ENCODE results near the gene TMEM150B.
A peak's percentile ranks its signal among the peaks of the same experiment; 100 is the strongest.
"Not testable (repeated sequence)": the region's sequence is repeated elsewhere in the genome, so short reads cannot be mapped to it uniquely, and the experiment has no call there.

TMEM150B gene

DNA sequence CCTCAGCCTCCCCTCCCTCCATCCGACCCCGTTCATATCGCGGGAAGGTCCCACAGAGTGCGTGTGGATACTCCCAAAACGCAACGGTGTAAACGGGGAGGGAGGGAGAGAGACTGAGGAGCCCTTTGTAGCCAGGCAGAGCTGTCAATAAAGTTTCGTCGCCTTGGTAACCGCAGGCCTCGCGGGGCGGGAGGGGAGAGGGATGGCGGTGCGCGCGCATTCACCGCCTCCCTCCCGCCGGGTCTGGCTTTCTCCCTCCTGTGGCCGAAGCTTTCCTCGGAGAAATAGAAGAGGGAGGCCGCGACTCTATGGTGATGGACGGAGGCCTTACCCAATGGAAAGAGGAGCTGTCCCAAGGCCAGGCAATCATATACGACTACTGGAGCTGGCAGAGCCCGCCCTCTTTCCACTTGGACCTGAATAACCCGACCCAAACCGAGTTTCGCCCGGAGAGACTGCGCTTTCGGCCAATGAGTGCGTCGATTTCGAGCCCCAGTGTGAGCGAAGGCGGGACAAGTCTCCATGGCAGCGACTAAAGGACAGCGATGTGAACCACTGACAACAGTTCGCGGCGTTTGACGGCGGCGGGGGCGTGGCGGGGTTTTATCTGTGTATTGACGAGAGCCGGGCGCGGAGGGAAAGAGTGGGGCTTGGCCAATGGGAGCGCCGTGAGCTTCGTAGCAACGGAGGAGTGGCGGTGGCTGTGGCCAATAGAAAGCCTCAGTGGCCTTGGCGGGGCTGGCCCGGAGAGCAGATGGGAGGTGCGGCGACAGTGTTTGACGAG is 14.2 kb upstream of the TMEM150B start, which contains the start of gene KMT5C:
Gene KMT5C, plus strand, starts transcription at position 772 of the 784 bp plus-strand sequence. CDS start 2,061 bp downstream, outside the sequence.
- peak; percentile 100 for DNase-seq (ENCODE audit: low read depth)

DNA sequence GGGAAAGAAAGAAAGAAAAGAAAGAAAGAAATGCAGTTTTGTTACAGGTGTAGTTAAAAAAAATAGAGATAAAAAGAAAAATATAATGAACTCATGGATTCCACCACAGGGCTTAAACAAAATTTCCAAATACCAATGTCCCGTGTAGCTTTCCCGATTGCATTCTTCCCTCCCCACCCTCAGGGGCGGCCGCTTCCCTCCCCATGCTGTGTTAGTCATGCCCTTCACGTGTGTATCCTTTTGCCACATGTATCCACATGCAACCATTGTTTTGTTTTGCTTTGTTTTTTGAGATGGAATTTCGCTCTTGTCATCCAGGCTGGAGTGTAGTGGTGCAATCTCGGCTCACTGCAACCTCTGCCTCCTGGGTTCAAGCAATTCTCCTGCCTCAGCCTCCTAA is 11.0 kb upstream of the TMEM150B start:
- DNase-seq (ENCODE audit: low read depth): no peak

DNA sequence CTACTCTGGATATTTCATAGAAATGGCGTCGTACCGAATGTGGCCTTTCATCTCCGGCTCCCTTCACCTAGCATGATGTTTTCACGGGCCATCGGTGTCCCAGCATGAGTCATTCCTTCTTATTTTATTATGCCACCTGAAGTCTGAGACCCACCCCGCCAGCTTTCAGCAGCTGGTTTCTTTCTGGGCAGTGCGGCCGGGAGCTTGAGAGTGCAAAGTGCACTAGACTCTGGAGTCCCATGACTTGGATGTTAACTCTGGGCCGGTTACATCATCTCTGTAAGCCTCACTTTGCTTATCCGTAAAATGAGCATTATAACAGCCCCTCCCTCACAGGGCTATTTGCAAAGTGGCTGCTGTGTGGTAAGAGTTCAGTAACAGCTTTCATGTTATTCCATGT is 8.7 kb upstream of the TMEM150B start:
- DNase-seq (ENCODE audit: low read depth): no peak

DNA sequence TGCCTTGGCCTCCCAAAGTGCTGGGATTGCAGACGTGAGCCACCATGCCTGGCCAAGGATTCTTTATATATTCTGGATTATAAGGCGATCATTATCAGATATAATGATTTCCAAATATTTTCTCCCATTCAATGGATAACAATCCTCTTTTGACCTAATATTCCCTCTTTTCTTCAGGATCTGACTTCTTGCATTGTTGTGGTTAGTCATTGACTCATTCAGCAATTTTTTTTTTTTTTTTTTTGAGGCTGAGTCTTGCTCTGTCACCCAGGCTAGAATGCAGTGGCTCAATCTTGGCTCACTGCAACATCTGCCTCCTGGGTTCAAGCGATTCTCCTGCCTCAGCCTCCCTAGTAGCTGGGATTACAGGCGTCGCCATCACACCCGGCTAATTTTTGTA is 4.7 kb upstream of the TMEM150B start:
- DNase-seq (ENCODE audit: low read depth): not testable (repeated sequence)

DNA sequence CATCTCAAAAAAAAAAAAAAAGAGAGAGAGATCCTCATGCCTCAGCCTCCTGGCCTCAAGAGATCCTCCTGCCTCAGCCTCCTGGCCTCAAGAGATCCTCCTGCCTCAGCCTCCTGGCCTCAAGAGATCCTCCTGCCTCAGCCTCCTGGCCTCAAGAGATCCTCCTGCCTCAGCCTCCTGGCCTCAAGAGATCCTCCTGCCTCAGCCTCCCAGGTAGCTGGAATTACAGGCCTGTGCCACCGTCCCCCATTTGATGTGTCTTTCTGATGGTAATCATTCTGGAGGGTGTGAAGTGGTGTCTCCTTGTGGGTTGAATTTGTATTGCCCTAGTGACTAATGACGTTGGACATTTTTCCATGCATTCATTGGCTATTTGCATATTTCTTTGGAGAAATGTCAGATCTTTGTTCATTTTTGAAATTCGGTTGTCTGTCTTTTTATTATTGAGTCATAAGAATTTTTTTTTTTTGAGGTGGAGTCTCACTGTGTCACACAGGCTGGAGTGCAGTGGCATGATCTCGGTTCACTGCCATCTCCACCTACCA is 3.7 kb upstream of the TMEM150B start:
- DNase-seq (ENCODE audit: low read depth): not testable (repeated sequence)

DNA sequence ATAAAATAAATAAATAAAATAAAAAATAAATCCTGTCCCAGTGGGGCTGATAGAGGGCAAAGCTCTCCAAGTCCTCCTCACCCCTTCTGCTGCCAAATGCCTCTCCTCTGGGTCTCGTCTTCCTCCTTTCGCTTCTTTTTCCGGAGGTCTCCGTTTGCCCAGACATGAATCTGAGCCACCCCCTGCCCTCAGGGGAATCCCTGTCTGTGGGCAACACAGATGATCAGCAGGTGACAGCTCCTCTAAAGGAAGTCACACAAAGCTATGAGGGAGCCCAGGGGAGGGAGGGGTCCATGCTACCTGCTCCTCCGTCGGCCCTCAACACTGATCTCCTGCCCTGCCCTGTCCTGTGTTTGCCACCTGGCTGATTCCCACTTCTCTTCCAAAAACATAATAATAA is 479 bp downstream of the TMEM150B start:
- no peak for DNase-seq (ENCODE audit: low read depth)

DNA sequence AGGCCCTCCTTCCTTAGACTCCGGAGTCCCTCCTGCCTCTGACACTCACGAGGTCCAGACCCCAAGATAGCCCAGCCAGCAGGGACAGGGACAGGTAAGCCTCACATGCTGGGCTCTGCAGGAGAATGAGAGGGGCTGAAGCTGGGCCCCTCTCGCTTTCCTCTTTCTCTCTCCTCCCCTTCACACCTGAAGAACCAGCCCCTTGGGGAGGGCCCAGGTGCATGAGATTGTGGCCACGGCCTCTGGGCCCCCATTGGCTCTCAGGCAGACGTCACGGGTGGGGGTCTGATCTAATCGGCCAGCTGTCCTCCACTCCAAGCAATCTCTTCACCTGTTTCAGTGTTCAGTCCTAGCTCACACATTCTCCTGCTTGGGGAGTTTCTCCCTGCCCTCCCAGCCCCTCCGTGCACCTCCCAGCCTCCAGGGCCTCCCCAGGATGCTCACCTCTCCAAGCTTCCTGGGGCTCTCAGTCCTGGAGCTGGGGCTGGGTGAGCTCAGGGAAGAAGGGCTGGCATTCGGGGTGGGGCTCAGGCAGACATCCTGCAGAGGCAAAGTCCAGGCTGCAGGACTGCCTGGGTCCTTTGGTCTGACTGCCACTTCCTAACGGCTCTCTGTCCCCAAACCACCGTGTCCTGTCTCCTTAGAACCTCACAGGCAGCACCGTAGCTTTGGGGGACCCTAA is 2.8 kb downstream of the TMEM150B start:
- no peak for DNase-seq (ENCODE audit: low read depth)

DNA sequence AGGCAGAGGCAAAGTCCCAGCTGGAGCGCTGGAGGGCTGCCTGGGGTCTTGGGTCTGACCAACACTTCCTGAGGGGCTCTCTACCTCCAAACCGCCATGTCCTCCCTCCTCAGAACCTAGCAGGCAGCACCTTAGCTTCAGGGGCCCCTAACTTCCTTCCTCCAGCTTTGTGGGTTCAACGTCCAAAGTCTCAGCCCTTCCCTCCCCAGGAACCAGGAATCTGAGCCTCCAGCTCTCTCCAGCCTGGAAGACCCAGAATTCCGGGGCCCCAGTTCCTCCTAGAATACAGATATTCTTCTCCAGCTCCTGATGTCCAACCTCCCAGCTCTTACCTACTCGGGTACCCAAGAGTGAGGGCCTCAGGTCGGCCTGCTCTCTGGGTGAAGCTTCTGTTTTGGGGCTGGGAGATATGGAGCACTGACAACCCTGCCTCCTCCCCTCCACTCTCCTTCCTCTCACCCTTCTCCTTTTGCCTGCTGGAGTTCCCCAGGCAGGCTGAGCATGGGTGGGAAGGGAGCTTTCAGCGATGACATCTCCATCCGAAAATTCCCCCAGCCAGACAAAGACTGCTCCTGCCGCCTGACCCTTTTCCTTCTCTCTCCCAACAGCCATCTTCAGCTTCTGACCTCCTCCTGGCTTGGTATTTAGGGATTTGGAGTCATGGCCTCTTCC is 3.5 kb downstream of the TMEM150B start:
- no peak for DNase-seq (ENCODE audit: low read depth)

DNA sequence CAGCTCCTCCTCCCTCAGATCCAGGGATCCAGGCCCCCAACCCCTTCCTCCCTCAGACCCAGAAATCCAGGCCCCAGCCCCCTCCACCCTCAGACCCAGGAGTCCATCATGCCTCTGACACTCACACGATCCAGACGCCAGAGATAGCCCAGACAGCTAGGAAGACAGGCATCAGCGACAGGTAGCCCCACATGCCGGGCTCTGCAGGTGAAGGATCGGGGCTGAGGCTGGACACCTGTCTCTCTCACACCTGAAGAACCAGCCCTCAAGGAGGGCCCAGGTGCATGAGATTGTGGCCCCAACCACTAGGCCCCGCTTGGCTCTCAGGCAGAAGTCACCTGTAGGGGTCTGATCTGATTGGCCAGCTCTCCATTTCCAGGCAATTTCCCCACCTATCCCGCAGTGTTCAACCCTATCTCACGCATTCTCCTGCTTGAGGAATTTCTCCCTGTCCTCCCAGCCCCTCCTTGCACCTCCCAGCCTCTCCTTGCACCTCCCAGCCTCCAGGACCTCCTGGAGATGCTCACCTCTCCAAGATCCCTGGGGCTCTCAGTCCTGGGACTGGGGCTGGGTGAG is 4.2 kb downstream of the TMEM150B start:
- DNase-seq (ENCODE audit: low read depth): no peak

DNA sequence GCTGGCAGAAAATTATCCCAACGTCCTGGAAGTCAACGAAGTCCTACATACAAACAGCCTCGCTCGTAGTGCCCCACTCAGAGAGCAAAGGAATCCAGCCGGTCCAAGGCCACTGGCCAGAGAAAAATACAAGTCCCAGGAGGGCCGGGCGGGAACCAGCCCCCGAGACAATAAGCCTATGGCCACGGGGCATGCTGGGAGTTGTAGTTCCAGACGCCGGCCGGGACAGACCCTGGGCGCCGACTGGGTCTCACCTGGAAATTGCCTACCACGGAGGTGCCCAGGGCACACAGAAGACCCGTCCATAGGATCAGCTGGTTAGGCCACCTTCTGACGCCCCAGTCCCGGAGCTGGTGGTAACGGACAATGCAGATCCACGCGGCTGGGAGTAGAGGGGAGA is 5.4 kb downstream of the TMEM150B start:
- no peak for DNase-seq (ENCODE audit: low read depth)

DNA sequence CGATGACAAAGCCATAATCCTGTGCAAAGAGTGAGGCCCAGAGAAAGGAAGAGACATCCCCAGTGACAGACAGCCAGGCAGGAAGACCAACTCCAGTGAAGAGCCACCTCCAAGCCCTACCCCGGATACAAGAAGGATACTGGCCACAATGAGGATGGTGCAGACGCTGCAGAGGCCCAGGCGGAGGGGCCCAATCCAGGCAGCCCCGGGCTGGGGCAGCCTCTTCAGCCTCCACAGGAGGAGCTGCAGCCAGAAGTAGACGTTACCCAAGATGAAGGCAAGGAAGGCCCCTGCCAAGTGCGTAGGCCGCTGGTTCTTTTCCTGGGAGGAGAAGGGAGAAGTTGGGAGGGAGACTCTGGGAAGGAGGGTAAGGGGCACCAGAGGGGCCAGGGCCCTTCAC is 8.5 kb downstream of the TMEM150B start:
- DNase-seq (ENCODE audit: low read depth): no peak

DNA sequence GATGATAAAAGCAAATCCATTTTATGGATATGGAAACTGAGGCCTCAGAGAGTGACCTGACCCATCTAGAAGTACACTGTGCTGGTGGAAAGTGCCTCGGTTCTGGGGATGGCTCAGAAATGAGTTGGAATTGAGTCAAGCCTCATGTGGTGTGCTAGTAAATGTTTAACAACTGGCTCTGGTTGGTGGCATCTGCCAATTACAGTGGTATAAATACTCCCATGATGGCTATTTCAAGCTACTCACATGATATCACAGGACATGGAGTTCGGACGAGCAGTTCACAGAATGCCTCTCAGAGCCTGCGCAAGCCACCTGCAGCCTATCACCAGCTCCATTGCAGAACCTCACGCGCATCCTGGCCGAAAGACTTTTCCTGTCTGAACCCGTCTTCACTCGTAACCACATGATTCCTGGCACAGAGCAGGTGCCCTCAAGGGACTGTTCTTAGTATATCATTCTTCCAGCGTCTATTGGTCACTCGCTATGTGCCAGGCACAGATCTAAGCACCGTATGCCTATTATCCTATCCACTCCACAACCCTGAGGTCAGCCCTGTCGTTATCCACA is 9.1 kb downstream of the TMEM150B start:
- no peak for DNase-seq (ENCODE audit: low read depth)

DNA sequence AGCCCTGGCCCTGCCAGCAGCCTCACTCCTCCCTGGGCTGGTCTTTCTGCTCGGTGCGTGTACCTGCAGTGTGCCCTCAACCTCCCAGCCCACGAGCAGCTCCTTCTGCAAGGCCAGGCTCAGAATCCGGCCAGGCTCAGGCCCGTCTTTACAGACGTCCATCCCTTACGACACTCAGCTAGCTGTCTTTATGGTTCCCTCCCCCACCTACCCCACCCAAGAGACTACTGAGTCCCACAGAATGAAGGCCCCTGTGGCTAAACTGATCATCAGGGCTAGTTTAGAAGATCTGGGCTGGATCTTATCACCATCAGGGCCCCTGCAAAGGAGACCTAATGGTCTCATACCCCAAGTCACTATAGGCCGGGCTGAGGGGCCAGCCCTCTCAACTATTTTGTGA is 10.7 kb downstream of the TMEM150B start:
- DNase-seq (ENCODE audit: low read depth): no peak

DNA sequence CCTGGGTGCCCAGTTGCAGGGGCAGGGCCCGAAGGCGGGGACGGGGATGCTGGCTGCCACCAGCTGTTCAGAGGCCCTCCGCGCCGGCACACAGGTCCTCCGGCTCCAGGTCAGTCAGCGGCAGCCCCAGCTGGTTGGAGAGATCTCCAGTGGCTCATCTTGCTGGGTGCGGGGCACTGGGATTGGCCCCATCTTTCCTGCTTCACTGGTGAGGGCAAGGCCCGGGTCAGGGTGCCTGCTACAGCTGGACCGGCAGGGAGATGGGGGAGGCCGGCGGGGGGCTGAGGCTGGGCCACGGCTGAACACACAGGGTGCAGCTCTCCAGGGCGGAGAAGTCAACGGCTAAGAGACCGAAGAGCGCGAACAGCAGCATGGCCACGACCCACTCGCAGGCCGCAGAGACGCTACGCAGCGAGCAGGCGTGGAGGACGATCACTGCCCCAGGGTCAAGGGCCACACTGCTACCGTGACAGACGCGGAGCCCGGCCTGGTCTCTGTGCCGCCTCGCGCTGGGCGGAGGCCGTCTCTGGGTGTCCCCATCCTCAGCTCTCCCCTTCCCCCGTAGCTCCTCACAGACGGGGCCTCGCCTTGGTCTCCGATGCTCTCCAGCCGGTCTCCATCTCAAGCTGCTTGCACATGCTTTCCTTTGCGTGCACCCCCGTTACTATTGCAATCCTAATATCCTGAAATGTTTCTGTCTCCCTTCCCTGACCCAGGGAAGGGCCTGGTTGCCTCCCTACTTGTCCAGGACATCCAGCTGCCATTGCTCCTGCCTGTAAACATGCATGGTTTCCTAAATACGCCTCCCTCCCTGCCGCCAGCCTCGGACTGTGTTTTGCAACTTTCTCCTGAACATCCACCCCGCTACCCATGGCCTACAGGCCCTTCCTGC is 12.3 kb downstream of the TMEM150B start:
- no peak for DNase-seq (ENCODE audit: low read depth)

DNA sequence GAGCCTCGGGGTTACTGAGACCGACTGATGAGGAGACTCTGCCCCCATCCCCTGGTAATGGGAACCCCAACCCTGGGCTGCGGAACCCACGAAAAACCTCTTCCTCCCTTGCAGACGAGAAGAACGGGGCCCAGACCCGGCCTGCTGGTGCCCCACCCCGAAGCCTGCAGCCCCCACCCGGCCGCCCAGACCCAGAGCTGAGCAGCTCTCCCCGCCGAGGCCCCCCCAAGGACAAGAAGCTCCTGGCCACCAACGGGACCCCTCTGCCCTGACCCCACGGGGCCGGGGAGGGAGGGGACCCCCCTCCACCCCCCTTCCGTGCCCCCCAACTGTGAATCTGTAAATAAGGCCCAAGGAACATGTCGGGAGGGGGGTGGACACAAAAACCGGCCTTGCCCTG is 13.3 kb downstream of the TMEM150B start:
- DNase-seq (ENCODE audit: low read depth): no peak

DNA sequence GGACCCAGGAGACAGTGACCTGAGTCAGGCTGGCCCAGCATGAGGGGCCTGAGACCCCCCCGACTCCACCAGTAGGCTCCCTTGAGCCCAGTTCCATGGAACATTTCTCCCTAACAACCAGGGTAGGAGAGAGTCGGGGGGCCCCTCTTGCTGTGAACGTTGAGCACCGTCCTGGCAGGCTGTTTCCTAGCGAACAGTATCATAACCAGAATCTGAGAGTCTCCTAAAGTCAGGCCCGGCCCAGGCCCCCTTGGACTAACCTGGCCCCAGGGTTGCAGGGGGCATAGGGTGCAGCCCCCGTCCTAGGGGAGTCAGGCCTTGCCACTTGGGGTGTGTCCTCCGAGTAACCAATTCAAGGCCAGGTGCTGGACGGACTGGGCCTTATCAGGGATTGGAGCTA is 13.7 kb downstream of the TMEM150B start:
- no peak for DNase-seq (ENCODE audit: low read depth)

DNA sequence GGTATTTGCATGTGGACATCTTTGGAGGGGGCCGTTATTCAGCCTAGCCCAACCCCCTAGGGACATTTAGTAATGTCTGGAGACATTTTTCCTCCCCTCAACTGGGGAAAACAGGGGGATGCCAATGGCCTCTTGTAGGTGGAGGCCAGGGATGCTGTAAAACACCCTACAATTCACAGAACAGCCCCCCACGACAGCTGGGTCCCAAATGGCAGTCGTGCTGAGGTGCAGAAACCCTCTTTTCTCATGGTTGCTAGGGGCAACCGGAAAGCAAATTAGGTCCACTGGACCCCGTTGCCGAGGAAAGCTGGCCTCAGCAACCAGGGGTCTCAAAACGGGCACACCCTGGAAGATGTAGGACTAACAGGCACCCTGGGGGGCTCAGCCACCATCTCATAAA is 14.6 kb downstream of the TMEM150B start:
- no peak for DNase-seq (ENCODE audit: low read depth)

DNA sequence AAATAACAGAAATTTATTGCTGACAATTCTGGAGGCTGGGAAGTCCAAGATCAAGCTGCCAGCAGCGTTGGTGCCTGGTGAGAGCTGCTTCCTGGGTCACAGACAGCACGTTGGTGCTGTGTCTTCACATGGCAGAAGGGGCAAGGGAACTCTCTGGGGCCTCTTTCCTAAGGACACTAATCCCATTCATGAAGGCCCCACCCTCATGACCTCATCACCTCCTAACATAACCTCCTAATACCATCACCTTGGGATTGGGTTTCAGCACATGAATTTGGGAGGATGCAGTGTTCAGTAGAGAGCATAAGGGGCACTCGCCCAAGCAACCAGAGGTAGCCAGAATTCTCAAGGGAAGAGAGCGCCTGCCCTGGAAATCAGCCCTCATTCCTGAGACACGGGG is 15.7 kb downstream of the TMEM150B start:
- no peak for DNase-seq (ENCODE audit: low read depth)

DNA sequence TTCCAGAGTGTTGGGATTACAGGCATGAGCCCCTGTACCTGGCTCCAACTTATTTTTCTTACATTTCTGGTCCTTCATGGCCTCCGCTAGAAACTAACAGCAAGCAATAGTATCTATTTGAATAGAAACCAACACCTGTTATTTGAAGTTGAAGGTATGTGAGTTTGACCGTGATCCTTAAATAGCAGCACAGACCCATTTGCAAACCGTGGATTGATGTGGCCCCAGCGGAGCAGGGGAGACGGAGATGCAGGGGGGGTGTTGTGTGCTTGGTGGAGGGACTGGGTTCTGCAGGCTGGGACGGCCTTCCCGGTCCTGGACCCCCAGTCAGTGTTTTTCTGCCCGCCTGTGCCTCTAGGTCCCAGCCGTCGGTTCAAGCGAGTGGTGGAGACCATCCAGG is 16.9 kb downstream of the TMEM150B start:
- no peak for DNase-seq (ENCODE audit: low read depth)

DNA sequence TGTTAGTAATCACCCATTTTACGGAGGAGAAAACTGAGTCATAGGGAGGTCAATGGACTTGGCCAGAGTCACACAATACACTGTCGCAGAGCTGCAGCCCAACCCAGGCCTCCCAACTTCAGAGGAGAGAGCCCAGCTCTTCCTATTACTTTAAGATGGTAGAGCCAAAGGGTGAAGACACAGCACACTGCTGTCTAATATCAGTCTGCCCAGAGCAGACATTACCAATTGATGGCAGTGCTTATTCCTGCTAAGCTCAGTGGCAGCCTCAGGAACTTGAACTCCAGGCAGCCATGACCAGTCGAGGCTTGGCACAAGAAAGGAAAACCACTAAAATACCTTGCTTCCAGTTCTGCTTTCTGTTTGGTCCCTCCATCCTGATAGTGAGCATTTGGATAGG is 18.4 kb downstream of the TMEM150B start:
- no peak for DNase-seq (ENCODE audit: low read depth)

DNA sequence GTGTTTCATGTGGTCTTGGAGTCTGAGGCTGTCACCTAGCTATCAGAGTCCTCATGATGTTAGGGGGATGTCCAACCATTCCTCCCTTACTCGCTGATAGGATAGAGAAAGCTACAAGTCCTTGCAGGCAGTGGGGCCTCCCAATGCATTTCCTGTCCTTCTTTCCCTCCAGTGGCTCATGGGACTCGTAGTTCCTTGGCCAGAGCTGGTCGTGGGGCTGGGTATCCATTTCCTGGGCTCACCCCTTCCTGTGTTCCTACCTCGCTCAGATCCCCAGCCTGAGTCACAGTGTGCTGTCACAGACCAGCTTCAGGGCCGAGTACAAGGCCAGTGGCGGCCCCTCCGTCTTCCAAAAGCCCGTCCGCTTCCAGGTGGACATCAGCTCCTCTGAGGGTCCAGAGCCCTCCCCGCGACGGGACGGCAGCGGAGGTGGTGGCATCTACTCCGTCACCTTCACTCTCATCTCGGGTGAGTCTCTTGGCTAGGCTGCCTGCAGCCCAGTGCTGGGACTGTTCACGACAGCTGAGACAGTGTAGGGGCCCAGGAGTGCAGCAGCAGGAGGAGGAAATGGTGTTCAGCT is 19.1 kb downstream of the TMEM150B start:
- no peak for DNase-seq (ENCODE audit: low read depth)

Measured in activated T-cell treated with anti-CD3 and anti-CD28 coated beads for 1 hour (primary cell).